Effector CD4-positive, alpha-beta T cell (primary cell): Measurements from ENCODE around the gene KRTAP4-3.
"Not testable (repeated sequence)": the region's sequence is repeated elsewhere in the genome, so short reads cannot be mapped to it uniquely, and the experiment has no call there.

Experiments
- DNase-seq: peaks from one replicate; pipeline ENCODE4 v3.0.0-alpha.2; 2020

KRTAP4-3 gene

GRCh38 chr17:41117846-41118386 lies 50.1 kb downstream of the KRTAP4-3 start, which contains the start of gene KRTAP4-11:
Gene KRTAP4-11, minus strand, starts transcription at chr17:41118373. Its CDS starts 58 bp downstream, at chr17:41118315.
- not testable (repeated sequence) for DNase-seq
